ENCODE results near the gene BEAN1.

Gene BEAN1

GRCh38 chr16:66442502-66443268, 15.6 kb downstream of the BEAN1 start:
- Histone ChIP-seq H3K9me3 (ENCODE audit: control insufficient read depth, insufficient read depth, low read depth, low read length) (no peaks in the 10 kb centered on the region), H3K4me1 (ENCODE audit: control insufficient read depth, insufficient read depth, low read length) (no peaks in the 10 kb centered on the region), H3K27ac (ENCODE audit: extremely low read depth, low read depth, low read length) (no peak overlapping the region), H3K4me3 (ENCODE audit: low read depth, low read length) (no peak overlapping the region), H3K36me3 (ENCODE audit: control insufficient read depth in 2 of 2, insufficient read depth in 1 of 2, low read length in 2 of 2) (no peaks in the 10 kb centered on the region)
- CTCF ChIA-PET, result interaction anchor here (1.2 kb wide), 1 partner anchor 13 kb away, joined by 4 read pairs; no protein-coding TSS in a partner anchor
- TF ChIP-seq ZFP69B (tag by site-specific recombination; IDR thresholded peaks at IDR 0.05), result no peak
- TF ChIP-seq ZNF629 (tag by site-specific recombination; IDR thresholded peaks at IDR 0.05), result no peak
- no peak for TF ChIP-seq RBAK (tag by site-specific recombination; IDR thresholded peaks at IDR 0.05)
- TF ChIP-seq ZBTB17 (tag by site-specific recombination; IDR thresholded peaks at IDR 0.05), result peak; percentile 60; the same call in 1 of the 2 replicates
- peak; percentile 47 for TF ChIP-seq ZNF585B (tag by site-specific recombination; IDR thresholded peaks at IDR 0.05)
- POLR2A ChIA-PET, result no interaction called here

GRCh38 chr16:66443269-66443652, 16.2 kb downstream of the BEAN1 start:
- H3K4me1 ChIP-seq (ENCODE audit: control insufficient read depth, insufficient read depth, low read length), result no peaks in the 10 kb centered on the region
- no peaks in the 10 kb centered on the region for H3K36me3 ChIP-seq (ENCODE audit: control insufficient read depth in 2 of 2, insufficient read depth in 1 of 2, low read length in 2 of 2)
- no peak overlapping the region for H3K27ac ChIP-seq (ENCODE audit: extremely low read depth, low read depth, low read length)
- POLR2A ChIA-PET, result interaction anchor here (1.0 kb wide), 1 partner anchor 10 kb away, joined by 3 read pairs; no protein-coding TSS in a partner anchor
- no peak overlapping the region for H3K4me3 ChIP-seq (ENCODE audit: low read depth, low read length)
- CTCF ChIA-PET, result interaction anchor here (0.7 to 1.7 kb wide), 5 partner anchors 8 to 86 kb away, joined by 3 to 5 read pairs (median 4); no protein-coding TSS in a partner anchor
- no peaks in the 10 kb centered on the region for H3K9me3 ChIP-seq (ENCODE audit: control insufficient read depth, insufficient read depth, low read depth, low read length)
- TF ChIP-seq ZNF433 (tag by site-specific recombination; IDR thresholded peaks at IDR 0.05; ENCODE audit: low read depth) (no peak), ZNF776 (tag by site-specific recombination; IDR thresholded peaks at IDR 0.05; ENCODE audit: borderline replicate concordance) (no peak), AEBP2 (tag by site-specific recombination; IDR thresholded peaks at IDR 0.05; ENCODE audit: borderline replicate concordance) (no peak), SCRT2 (tag by site-specific recombination; IDR thresholded peaks at IDR 0.05) (no peak), ZNF76 (tag by site-specific recombination; IDR thresholded peaks at IDR 0.05; ENCODE audit: borderline replicate concordance, low read depth) (no peak), ZNF274 (IDR thresholded peaks at IDR 0.05; ENCODE audit: low read length) (no peak), ZNF274 (tag by site-specific recombination; IDR thresholded peaks at IDR 0.05; ENCODE audit: borderline replicate concordance) (no peak), KLF16 (tag by site-specific recombination; IDR thresholded peaks at IDR 0.05) (no peak), ZNF324 (tag by site-specific recombination; IDR thresholded peaks at IDR 0.05) (no peak), KLF10 (tag by site-specific recombination; IDR thresholded peaks at IDR 0.05) (no peak)

- no peaks in the 10 kb centered on the region for H3K9me3 ChIP-seq (ENCODE audit: control insufficient read depth, insufficient read depth, low read depth, low read length)
- no peak for TF ChIP-seq GFI1B (tag by site-specific recombination; IDR thresholded peaks at IDR 0.05)
- TF ChIP-seq ZNF341 (tag by site-specific recombination; IDR thresholded peaks at IDR 0.05; ENCODE audit: low read depth), result peak; percentile 37; the same call in 1 of the 2 replicates
- TF ChIP-seq CTCF (tag by site-specific recombination; IDR thresholded peaks at IDR 0.05), result peak; percentile 40; the same call in 1 of the 2 replicates
- no peak for TF ChIP-seq KLF7 (tag by site-specific recombination; IDR thresholded peaks at IDR 0.05; ENCODE audit: borderline replicate concordance)
- no peak for TF ChIP-seq OSR2 (tag by site-specific recombination; IDR thresholded peaks at IDR 0.05)
- no peak for TF ChIP-seq PATZ1 (tag by site-specific recombination; IDR thresholded peaks at IDR 0.05)
- POLR2A ChIA-PET, result interaction anchor here (1.0 kb wide), 1 partner anchor 11 kb away, joined by 3 read pairs; no protein-coding TSS in a partner anchor
- no peak overlapping the region for H3K4me3 ChIP-seq (ENCODE audit: low read depth, low read length)
- no peaks in the 10 kb centered on the region for H3K4me1 ChIP-seq (ENCODE audit: control insufficient read depth, insufficient read depth, low read length)
- no peaks in the 10 kb centered on the region for H3K36me3 ChIP-seq (ENCODE audit: control insufficient read depth in 2 of 2, insufficient read depth in 1 of 2, low read length in 2 of 2)
- no peak overlapping the region for H3K27ac ChIP-seq (ENCODE audit: extremely low read depth, low read depth, low read length)
- CTCF ChIA-PET, result interaction anchor here (0.5 to 1.7 kb wide), 7 partner anchors 9 to 86 kb away, joined by 3 to 5 read pairs (median 4); no protein-coding TSS in a partner anchor
Measured at GRCh38 chr16:66444049-66444481, 17.0 kb downstream of the BEAN1 start.

Measured in HEK293 (cell line).